Spleen (tissue), 7 donors: ENCODE data around the gene PRKCE.

Source experiments
- CTCF ChIP-seq, 11 experiments: fragments of 200-600 bp in 7 of 11; fragments of 450-650 bp in 4 of 11; sonication (generic) in 4 of 11; IDR thresholded peaks in 8 of 11; conservative IDR thresholded peaks in 3 of 11; 1 replicate in 7 of 11; 2 replicates in 4 of 11; pipeline versions ENCODE4 v1.4.0 to v1.8.0; 2016 to 2021; ENCODE audit warnings: antibody characterized with exemption in 11 of 11, inconsistent platforms in 4 of 11, mild to moderate bottlenecking in 1 of 11
- POLR2AphosphoS5 ChIP-seq, 3 donors: sonication (generic); formaldehyde crosslinking; IDR thresholded peaks; one replicate each; pipeline ENCODE4 v1.5.1; 2017; ENCODE audit warnings: antibody characterized with exemption in 3 of 3
- donor health status: DM: no; HTN: no; CAD: no; lungs with moderate emphysema.
- donor health status: DM: no; HTN: no; CAD: no.
- donor health status: DM: no; HTN: no; CAD: no.

GRCh38 chr2:45780541-45781463 lies 129.3 kb downstream of the PRKCE start:
- TF ChIP-seq CTCF (IDR thresholded peaks at IDR 0.05 in 8 of 11, conservative IDR thresholded peaks at IDR 0.05 in 3 of 11) (no peak), POLR2AphosphoS5 (IDR thresholded peaks at IDR 0.05) (no peak)
